Measurements from ENCODE around the gene DCANP1.

DCANP1 gene

DNA sequence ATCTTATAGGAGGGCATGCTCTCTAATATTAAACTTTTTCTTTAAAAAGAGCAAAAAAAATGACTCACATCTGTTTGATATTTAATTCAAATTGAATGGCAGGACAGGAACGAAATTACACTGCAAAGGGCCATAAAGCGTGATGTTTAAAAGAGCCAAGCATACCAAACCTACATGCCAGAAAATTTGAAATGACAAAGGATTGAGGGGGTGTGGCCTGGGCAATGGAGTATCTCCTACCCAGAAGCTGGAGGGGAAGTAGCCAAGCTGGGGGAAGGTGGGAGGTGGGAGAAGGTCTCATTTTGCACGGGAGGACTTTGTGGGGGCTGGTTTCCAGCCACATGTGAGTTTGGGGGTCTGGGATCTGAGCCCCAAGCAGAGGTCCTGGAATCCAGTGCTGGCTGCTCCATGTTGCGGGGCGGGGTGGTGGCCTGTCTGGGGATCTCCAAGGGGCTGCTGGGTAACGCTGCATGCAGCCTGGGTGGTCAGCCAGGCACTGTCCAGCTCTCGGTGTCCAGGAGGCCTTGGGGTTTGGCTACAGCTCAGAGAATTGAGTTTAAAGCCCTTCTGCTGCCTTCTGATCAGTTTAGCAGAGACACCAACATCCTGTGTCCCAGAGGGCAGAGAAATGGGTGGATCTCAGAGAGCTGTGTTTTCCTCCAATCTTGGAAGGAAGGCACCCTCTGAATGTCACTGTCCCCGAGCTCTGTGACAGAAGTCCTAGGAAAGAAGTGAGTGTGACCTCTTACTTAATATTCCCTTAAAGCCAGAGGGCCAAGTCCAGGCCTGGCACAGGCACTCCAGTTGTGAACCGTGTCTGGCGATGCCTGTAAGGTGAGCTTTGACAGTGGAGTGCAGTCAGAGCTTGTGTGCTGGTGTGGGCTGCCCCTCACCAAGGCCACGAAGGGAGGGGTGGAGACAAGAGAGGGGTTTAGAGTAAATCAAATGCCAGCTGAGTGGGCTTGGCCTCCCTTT lies 7.6 kb downstream of the DCANP1 start:
- DNase-seq: no peak

DNA sequence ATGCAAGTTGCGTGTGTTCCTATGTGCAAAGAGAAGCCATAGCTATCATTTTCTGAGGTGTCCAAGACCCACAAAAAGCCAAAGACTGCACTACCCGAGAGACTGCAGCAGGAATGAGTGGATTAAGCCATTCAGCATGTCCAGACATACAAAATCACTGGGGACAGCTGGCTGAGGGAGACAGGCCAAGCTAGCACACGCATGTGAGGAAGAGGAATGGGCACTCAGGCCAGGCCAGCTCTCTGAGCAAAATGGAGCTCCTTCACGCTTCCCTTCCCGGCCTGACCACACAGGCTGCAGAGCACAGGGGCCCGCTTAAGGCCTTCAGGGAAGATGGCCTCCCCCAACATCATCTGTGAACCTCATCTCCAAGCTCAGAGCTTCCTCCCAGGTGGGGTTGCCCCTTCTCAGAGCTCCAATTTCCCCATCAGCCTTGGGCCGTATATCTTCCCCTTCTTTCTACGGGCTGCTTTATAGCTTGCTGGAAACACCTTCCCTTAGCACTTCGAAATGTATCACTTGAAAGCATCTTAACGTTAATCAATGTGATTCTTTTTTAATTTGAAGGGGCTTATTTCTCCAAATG lies 8.4 kb downstream of the DCANP1 start:
- DNase-seq: no peak

DNA sequence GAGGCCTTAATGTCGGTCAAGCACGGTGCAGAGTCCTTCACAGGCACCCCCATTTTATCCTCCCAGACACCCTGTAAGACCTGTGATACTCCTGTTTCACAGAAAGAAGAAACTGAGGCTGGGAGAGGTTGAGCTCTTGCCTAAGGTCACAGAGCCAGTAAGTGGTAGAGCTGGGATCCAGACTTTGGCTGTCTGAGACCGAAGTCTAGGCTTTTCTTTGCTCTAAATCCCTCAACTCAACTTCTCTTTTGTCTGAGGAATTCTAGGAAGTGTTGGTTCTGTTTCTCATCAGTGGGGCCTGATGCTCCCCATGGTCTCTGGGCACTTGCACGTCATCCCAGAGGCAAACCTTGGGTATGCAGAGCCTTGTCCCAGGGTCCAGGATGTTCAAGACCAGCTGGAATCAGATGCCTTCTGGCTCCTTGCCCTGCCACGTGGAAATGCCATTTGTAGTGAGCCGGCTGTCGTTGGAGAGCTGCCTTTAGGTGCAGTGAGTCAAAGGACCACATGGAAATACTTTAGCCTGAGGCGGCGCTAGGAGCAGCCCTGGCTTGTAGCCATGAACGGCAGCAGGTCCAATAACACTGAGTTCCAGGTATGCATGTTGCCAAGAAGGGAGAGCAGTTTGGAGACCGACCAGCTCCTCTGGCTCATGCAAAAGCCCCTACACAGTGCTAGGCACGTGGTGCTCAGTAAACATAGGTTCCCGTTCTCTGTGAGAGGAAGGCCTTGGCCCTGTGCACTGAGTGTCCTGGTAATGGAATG lies 9.2 kb downstream of the DCANP1 start:
- no peak for DNase-seq

DNA sequence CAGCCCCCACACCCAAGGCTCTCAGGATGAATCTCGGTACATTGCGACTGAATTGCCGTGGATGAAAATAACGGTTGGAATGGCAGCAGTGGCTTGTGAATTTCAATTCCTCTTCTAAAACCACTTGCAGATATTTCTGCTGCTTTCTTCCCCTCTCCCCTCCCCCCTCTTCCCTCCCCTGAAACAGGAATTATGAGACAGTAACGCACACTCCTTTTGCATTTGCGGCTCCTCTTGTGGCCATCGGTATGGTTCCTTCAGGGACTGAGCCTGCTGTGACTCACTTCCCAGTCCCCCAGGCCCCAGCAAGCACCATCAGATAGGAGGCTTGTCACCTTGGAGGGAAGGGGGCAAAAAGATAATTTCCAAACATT lies 9.7 kb downstream of the DCANP1 start:
- no peak for DNase-seq

DNA sequence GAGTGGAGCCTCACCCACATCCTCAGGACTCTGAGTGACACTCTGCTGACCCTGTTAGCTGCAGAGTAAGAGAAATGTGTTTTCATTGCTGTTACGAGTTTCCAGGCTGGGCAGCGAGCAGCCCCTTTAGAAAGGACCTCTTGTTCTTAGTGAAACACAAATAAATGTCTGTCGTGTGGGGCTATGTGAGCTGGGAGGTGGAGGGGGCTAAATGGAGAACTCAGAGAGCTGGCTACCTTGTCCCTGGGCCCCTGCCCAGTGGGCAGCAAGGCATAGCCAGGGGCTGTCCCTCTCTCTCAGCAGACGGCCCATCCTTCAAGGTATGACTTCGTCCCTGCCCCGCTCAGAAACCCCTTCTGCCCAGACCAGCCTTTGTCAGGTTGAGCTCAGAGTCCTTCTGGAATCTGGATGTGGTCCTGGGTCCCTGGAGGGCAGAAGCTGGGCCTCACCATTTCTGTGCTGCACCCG lies 10.2 kb downstream of the DCANP1 start:
- no peak for DNase-seq

DNA sequence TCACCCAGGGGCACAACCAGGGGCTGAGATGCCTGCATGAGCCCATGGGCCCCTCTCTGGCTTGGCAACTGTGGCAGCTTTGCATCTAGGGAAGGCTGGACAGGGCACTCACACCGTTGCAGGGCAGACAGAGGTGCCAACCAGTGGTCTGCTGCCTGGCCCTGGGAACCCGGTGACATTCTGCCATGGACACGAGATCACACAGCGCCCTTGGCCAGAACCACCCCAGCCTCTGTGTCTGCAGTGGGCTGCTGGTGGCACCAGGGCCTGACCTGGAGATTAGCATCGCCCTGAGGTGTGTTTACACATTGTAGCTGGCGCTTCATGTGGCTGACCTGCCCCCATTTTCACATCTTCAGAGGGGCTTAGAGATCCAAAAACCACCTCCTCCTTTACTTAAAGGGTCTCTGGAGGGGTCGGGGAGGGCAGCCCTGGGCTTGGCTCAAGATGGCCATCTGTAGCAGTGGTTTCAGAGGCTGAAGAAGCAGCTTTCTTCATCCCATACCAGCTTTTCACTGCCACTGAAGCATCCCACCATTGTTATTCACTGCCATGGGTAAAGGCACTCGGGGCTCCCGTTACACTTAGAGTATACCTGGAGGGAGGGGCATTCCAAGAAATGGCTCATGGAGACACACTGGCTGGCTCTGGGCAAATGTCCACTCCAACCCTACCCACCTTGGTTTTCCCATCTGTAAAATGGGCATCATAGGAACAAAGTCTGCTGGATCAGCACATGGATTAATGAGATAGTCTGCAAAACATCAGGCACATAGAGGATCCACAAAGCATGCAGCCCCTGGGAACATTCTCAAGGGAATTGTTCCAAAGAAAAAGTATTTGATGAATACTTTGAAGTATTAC lies 11.4 kb downstream of the DCANP1 start:
- DNase-seq: no peak

DNA sequence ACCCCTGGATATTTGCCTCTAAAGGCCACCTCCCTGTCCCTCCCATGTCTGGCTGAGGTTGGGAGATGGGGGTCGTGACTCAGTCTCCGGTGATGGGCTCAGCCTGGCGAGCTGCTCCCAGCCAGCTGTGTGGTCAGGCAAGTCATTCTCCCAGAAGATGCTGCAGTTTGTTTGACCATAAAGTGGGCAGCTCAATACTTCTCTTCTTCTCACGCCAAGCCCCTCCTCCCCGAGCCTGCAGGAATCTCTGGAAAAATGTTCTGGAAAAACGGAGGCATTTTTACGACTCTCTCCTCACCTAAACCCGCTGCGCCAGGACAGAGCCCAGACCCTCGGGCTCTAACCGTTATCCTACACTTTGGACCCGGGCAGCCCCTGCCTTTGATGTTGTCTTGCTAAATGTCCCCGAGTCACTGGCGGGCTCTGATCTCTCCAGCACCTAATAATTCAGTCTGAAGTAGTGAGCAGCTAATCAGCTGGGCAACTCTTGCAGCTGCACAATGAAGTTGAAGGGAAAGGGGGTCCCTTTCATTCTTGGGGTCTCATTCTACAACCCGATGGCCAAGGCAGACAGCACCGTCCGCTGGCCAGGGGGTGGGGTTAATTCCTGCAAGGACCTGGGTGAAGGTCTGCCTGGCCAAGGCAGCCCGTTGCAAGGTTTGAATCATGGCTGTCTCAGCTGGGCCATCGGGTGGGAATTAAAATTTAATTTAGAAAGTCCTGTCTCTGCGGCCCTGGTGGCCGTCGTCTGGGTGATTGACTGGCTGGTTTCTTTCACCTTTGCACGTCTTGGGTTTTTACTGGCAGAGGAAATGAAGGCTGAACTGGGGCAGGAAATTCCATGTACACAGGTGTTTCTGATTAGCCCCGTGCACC lies 12.3 kb downstream of the DCANP1 start:
- DNase-seq: no peak

DNA sequence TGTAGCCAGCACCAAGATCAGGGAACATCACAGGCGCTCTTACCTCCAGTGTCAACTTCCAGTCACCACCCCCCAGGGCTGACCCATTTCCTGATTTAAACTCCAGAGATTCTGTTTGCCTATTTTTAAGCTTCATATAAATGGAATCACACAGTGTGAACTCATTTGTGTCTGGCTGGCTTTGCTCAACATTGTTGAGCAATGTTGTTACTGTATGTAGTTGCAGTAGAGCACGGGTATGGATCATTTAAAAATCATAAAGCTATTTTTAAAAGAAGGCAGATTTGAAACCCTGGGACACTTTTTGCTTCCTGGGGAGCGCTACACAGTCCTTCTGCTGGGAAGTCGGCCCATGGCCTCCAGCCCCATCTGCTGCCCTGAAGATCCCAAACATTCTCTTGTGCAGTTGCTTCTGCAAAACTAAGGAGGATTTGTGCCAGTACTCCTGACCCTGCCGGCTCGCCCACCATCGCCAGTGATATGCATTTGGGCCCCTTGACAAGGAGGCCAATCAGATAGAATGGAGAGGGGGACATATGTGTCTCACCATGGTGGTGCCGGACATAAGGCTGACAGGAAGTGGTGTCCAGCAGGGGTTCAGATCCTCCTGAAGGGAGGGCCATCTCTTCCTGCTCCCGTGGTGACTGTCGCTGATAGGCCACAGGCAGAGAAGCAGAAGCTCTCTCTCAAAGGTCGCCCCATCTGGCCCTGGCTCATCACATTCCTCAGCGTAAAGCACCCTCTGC lies 13.3 kb downstream of the DCANP1 start:
- no peak for DNase-seq

DNA sequence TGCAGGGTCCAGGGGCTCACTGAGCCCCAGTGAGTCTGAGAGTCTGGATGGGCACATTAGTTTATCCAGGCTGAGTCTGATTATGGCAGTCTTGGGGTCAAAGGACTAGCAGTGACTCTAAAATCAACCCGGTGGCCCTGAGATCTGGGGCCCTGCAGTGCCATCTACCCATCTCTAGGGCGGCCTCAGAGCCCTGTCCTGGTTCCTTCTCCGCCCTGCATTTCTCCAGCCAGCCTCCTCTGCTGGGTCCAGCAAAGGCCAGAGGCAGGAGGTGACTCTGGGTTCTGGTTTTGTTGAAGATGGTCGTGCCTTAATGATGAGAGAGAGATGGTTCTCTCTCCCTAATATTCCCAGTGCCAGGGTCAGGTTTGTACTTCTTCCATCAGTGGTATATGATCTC lies 15.0 kb downstream of the DCANP1 start:
- no peak for DNase-seq

DNA sequence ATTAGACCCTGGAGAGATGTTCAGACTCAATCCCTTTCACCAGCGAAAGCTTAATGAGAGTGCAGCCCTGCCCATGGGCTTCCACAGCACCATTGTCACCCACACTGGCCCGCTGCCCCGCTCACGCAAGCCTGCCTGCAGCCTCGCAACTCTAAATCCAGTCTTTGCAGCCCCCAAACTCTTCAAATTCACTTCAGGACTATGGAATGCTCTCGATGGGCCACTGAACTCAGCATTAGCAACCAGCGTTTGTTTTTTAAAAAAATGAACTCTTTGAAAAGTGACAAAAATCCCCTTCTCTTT lies 17.1 kb downstream of the DCANP1 start:
- no peak for DNase-seq

DNA sequence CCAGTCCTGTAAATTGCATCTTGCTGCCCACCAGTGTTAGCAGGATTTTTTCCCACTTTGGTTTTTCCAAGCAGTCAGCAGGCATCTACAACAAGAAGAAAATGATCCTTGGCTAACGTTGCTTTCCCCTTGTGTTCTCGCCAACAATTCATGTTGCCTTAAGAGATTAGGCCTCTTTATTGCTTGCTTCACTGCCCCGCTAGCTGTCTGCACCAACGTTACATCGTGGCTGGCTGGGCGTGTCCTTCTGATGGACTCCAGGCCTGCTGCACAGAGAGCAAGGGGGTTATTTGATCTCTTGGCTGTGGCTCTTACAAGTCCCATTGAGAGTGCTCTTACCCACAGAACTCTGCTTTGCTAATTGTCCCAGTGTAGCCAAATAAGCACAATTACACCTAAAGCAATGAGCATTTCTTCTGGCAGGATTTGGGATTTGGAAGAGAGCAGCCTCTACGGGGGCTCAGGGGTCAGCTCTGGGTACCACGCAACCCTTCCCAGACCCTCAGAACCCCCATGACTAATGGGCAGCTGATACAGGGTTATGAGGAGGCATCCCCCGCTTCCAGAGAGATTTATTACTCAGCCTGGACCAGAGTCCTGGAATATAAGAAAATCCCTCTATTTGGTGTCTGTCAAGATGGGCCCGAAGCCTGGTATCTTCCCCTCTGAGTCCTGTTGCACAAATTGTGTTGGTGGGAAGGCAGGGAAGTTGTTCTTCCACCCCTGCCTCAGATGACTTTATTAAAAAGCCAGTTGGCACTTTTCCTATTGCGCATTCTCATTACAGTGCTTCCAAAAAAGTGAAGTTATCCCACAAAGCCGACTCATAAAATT lies 17.6 kb downstream of the DCANP1 start:
- no peak for DNase-seq

DNA sequence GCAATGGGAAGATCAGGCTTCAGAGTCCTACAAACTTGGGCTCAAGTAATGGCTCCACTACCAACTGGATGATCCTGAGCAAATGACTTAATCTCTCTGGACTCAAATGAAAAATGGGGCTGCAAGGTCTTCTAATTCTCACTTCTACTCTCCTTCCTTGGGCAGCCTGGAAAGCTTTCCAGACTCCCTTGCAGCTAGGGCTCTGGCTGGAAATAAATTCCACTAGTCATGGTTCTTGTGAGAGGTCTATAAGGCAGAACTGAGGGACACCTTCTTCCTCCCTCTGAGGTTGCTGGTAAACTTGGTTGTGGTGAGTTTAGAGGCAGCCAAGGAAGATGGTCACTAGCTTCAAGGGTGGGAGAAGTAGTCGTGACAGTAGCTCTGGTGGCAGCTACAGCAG lies 18.6 kb downstream of the DCANP1 start:
- DNase-seq: no peak

DNA sequence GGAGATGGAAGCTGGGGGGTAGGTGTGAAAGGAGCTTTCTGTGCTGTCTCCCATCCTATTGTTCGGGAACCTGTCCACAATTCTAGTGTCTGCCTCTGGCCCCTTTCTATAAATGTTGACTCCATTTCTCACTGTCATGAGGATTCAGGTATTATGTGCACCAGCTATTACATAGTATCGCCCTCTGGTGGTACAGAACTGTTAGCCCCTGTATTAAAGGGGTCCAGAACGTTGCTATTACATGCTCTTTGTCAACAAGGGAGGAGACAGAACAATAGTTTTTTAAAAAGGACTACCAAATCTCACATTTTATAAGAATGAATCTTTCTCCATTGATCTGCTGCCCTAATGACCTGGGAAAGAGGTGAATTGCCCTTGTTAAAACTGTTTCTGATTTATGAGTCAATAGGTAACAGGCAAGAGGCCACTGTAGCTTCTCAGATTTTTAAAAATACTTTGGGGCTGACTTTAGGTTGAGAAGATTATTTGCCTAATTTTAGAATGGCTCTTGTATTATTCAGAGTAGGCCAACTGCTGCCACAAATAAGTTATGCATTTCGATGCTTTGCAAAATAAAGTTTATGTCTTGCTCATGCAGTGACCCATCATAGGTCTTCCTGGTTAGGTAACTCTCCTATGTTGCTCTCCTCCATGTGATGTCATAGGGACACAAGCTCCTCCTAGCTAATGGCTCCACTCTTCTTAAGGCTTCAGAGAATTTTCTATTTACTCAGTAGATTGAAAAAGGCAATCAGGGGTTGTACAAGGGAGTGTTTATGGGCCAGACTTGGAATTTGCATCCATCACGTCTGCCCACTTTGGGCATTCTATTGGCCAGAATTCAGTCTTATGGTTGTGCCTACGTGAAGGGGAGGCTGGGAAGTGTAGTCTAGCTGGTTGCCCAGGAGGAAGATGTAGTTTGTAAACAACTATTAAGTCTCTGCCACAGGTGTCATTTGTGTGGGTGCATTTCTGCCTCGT lies 20.8 kb downstream of the DCANP1 start:
- DNase-seq: peak in 1 of 2 donors; percentile 10

DNA sequence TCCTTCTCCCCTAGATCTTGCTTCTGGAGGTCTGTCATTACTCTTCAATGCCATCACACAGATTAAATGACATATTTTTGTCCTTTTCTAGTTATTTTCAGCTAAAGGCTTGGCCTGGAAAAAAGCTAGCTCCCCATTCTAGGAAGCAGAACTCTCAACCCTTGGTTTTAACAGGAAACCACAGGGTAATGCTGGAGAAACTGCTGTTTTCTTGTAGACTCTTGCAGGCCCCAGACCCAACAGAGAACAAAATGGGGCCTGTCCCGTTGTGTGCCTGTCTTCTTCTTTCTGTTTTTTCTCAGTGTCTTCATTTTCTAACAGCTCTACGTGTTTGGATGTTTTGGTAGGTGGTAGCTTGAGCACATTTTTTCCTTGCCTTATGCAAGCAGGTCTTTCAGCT lies 21.5 kb downstream of the DCANP1 start:
- DNase-seq: no peak

DNA sequence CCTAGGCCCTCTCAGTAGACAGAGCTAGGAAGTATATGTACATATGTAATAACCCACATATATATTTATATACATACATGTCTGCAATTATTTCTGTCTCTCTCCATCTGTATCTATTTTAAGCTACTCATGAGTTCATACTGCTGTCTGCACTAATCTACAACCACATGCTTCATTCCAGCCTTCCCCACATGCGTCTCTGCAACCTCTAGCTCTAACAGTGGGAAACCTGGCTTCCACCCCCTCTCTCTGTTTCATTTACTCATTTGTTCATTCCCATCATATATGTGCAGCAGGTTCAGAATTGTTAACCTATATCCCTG lies 23.3 kb downstream of the DCANP1 start:
- DNase-seq: no peak

DNA sequence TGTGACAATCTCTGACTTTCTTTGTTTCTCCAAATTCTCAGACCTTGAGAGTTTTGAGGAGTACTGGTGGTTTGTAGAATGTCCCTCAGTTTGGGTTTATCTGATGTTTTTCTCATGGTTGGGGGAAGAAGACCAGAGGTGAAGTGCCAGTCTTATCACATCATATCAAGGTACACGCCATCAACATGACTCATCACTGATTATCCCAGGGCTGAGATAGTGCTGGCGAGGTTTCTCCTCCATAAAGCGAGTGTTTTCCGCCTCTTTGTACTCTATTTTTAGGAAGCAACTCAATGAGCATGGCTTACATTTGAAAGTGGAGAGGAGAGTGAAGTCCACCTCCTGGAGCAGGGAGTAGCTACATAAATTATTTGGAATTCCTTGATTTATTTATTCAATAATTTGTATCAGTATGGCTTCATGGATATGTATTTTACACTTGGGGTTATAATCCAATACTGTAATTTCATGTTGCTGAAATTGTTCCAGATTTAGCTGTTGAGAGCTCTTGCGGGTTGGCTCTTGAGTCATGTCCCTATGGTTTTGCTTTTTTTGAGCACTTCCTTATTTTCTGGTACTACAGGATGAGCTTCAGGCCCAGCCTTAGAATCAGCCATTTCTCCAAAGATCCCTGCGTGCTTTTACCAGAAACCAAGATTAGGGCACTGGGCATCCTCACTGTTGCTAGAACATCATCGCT lies 23.9 kb downstream of the DCANP1 start:
- no peak for DNase-seq

DNA sequence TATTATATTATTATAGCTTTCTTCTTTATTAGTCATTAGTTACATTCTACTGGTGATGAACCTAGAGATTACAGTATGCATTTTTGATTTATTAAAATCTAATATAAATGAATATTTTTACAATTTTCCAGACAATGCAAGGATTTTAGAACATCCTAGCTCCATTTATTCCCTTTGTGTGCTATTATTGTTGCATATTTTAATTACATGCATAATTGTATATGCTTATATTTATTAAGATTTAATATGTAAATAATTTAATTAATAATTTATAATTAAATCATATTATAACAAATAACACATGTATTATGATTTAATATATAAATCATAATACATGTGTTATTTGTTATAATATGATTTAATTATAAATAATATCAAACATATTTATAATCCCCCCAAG lies 24.7 kb downstream of the DCANP1 start:
- no peak for DNase-seq

DNA sequence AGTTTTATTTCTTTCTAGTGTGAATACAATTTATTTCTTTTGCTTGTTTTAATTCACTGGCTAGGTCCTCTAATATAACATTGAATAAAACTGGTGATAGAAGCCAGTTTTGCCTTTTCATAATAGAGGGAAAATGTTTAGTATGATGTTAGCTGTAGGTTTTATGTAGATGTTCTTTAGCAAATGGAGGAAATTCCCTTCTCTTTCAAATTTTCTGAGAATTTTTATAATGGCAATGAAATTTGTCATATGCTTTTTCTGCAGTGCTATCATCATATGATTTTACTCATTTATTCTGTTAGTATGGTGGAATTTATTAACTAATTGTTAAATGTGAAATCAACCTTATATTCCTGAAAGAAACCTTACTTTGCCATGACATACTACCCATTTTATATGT lies 30.1 kb downstream of the DCANP1 start:
- no peak for DNase-seq

Data from stimulated activated CD4-positive, alpha-beta T cell treated with anti-CD3 and anti-CD28 coated beads, Interleukin-2, amount 100 ng/mL, for 48 hours (primary cell).